Caco-2 (cell line): ENCODE data around the gene GCNA. TPM values are rescaled to one million over a fixed set of nuclear protein-coding genes. Genes with fewer than 3 reads are reported as not detected.
"Not testable (repeated sequence)": the region's sequence is repeated elsewhere in the genome, so short reads cannot be mapped to it uniquely, and the experiment has no call there.

Experiments
- BruUV-seq: library from RNA; stranded (reverse); fragments of 400-500 nt; replicated peaks from 2 replicates; lab custom pipeline; 2021; lab: Mats Ljungman, UMichigan
- CTCF ChIA-PET: fragments of 300-600 bp; sonication (Branson Sonifier 250); formaldehyde crosslinking; loops from one replicate; lab custom pipeline; 2022; ENCODE audit warnings: antibody characterized with exemption; lab: Charles Lee
- POLR2A ChIA-PET: fragments of 300-600 bp; sonication (Branson Sonifier 250); formaldehyde crosslinking; loops from one replicate; lab custom pipeline; 2022; ENCODE audit warnings: antibody characterized with exemption; lab: Charles Lee
- DNase-seq, 2 experiments: peaks; one replicate each; pipeline versions ENCODE4 v3.0.0 to v3.0.0-alpha.2; 2020 to 2022
- H3K27me3 ChIP-seq: replicated peaks from 2 replicates; pipeline ENCODE4 v1.6.0; 2011; ENCODE audit warnings: low read length; ENCODE audit not compliant: control insufficient read depth, insufficient read depth
- H3K36me3 ChIP-seq: 2 replicates; pipeline ENCODE4 v1.5.1; 2011; ENCODE audit warnings: low read length; ENCODE audit not compliant: control insufficient read depth, insufficient read depth
- H3K4me1 ChIP-seq: fragments of 250-450 bp; sonication (Bioruptor Pico); 2 replicates; pipeline ENCODE4 v1.5.1; 2020; ENCODE audit warnings: mild to moderate bottlenecking
- H3K4me3 ChIP-seq: 2 replicates; pipeline ENCODE4 v1.5.1; 2011; ENCODE audit warnings: low read depth, mild to moderate bottlenecking, control low read depth, low read length
- H3K9me3 ChIP-seq: fragments of 250-450 bp; sonication (Bioruptor Pico); 2 replicates; pipeline ENCODE4 v1.5.1; 2020; ENCODE audit warnings: mild to moderate bottlenecking, moderate library complexity
- H3K27ac Mint-ChIP-seq: one replicate; pipeline ENCODE4 v1.8.0; 2022; ENCODE audit warnings: mixed read lengths; ENCODE audit not compliant: unreplicated experiment
- H3K27me3 Mint-ChIP-seq: one replicate; pipeline ENCODE4 v1.8.0; 2022; ENCODE audit warnings: mixed read lengths; ENCODE audit not compliant: insufficient read depth, unreplicated experiment
- H3K36me3 Mint-ChIP-seq: one replicate; pipeline ENCODE4 v1.8.0; 2022; ENCODE audit warnings: mild to moderate bottlenecking, mixed read lengths; ENCODE audit not compliant: insufficient read depth, unreplicated experiment
- H3K4me1 Mint-ChIP-seq: one replicate; pipeline ENCODE4 v1.8.0; 2022; ENCODE audit warnings: low read depth, mixed read lengths; ENCODE audit not compliant: unreplicated experiment
- H3K4me3 Mint-ChIP-seq: one replicate; pipeline ENCODE4 v1.8.0; 2022; ENCODE audit warnings: mild to moderate bottlenecking, moderate library complexity, mixed read lengths; ENCODE audit not compliant: unreplicated experiment
- H3K9me3 Mint-ChIP-seq: one replicate; pipeline ENCODE4 v1.8.0; 2022; ENCODE audit warnings: mixed read lengths; ENCODE audit not compliant: unreplicated experiment
- CTCF ChIP-seq, 2 experiments: fragments of 200-600 bp in 1 of 2; IDR thresholded peaks; 1 replicate in 1 of 2; 2 replicates in 1 of 2; pipeline versions ENCODE4 v1.5.1 to v1.8.0; 2011 to 2022; ENCODE audit warnings: antibody characterized with exemption in 1 of 2, control low read depth in 1 of 2, inconsistent platforms in 1 of 2, low read depth in 1 of 2, low read length in 1 of 2, mild to moderate bottlenecking in 1 of 2, moderate library complexity in 1 of 2; ENCODE audit not compliant: insufficient read depth in 1 of 2, severe bottlenecking in 1 of 2, unreplicated experiment in 1 of 2
- intact Hi-C: fragments of 100-400 bp; cut with micrococcal nuclease; formaldehyde crosslinking; loops from one replicate; pipeline ENCODE4 v1.10.0; 2022; ENCODE audit not compliant: unreplicated experiment
- total RNA-seq: library from RNA; stranded (reverse); gene quantifications from 2 replicates; pipeline ENCODE4 v1.2.3, GENCODE V29; 2022

GCNA gene
- total RNA-seq, 1 experiment from 2014 or later = 2.8 TPM

- DNase-seq = no peak
- POLR2A ChIA-PET = no interaction called here
- BruUV-seq = no TSS peak
- H3K27me3 Mint-ChIP-seq = no peaks in the 10 kb centered on the region
- H3K4me1 Mint-ChIP-seq = no peaks in the 10 kb centered on the region
- H3K27me3 ChIP-seq = no peaks in the 10 kb centered on the region
- CTCF ChIA-PET = interaction anchor here (0.6 kb wide), 1 partner anchor 56 kb away, joined by 3 read pairs; no protein-coding TSS in a partner anchor
- TF ChIP-seq CTCF (IDR thresholded peaks at IDR 0.05; ENCODE audit: insufficient read depth in 1 of 2, low read depth in 1 of 2, low read length in 1 of 2, severe bottlenecking in 1 of 2, unreplicated experiment in 1 of 2) = no peak
- no peak overlapping the region for H3K4me3 ChIP-seq
- H3K36me3 ChIP-seq = no peaks in the 10 kb centered on the region
- no peaks in the 10 kb centered on the region for H3K36me3 Mint-ChIP-seq
- H3K9me3 Mint-ChIP-seq = no peaks in the 10 kb centered on the region
- intact Hi-C loops = no loop called here
- H3K4me3 Mint-ChIP-seq = no peak overlapping the region
- no peaks in the 10 kb centered on the region for H3K9me3 ChIP-seq
- H3K27ac Mint-ChIP-seq = no peak overlapping the region
- H3K4me1 ChIP-seq = no peaks in the 10 kb centered on the region
Measured at GRCh38 chrX:71660562-71661416, 82.6 kb downstream of the GCNA start.

GRCh38 chrX:71661919-71662318 is 83.7 kb downstream of the GCNA start:
- Histone ChIP-seq H3K4me3 (no peak overlapping the region), H3K9me3 (no peaks in the 10 kb centered on the region), H3K4me1 (no peaks in the 10 kb centered on the region), H3K36me3 (no peaks in the 10 kb centered on the region), H3K27me3 (no peaks in the 10 kb centered on the region)
- no peak for DNase-seq
- CTCF ChIA-PET = interaction anchor here (0.6 kb wide), 2 partner anchors 37 to 58 kb away, joined by 3 to 8 read pairs; no protein-coding TSS in a partner anchor
- Mint-ChIP-seq H3K27ac (no peak overlapping the region), H3K9me3 (no peaks in the 10 kb centered on the region), H3K27me3 (no peaks in the 10 kb centered on the region), H3K4me3 (no peak overlapping the region), H3K36me3 (no peaks in the 10 kb centered on the region), H3K4me1 (no peaks in the 10 kb centered on the region)
- intact Hi-C loops = no loop called here
- POLR2A ChIA-PET = no interaction called here
- no TSS peak for BruUV-seq
- no peak for TF ChIP-seq CTCF (IDR thresholded peaks at IDR 0.05; ENCODE audit: insufficient read depth in 1 of 2, low read depth in 1 of 2, low read length in 1 of 2, severe bottlenecking in 1 of 2, unreplicated experiment in 1 of 2)

GRCh38 chrX:71662654-71663053 is 84.4 kb downstream of the GCNA start:
- DNase-seq, H3K4me1 ChIP-seq, H3K27me3 Mint-ChIP-seq, H3K27ac Mint-ChIP-seq, H3K36me3 ChIP-seq, H3K9me3 Mint-ChIP-seq, H3K4me3 ChIP-seq, CTCF ChIA-PET, POLR2A ChIA-PET, H3K9me3 ChIP-seq, intact Hi-C loops, BruUV-seq, H3K27me3 ChIP-seq, H3K4me1 Mint-ChIP-seq, H3K36me3 Mint-ChIP-seq, H3K4me3 Mint-ChIP-seq: not testable (repeated sequence)

Other genes with a start within 250 kb of the GCNA start
- 40.7 and 41.2 TPM in 2 replicates for gene TAF1, start 212.1 kb upstream of the GCNA start, total RNA-seq
- gene OGT, start 45.3 kb upstream of the GCNA start, total RNA-seq = 190 and 211 TPM in 2 replicates
- gene CXCR3, start 40.1 kb downstream of the GCNA start, total RNA-seq = not detected in 2 replicates
- not detected in 2 replicates for gene CXorf49, start 139.8 kb downstream of the GCNA start, total RNA-seq
- not detected in 2 replicates for gene CXorf49B, start 184.9 kb downstream of the GCNA start, total RNA-seq